ENCODE measurements around the gene SLC7A8.

SLC7A8 gene

DNA sequence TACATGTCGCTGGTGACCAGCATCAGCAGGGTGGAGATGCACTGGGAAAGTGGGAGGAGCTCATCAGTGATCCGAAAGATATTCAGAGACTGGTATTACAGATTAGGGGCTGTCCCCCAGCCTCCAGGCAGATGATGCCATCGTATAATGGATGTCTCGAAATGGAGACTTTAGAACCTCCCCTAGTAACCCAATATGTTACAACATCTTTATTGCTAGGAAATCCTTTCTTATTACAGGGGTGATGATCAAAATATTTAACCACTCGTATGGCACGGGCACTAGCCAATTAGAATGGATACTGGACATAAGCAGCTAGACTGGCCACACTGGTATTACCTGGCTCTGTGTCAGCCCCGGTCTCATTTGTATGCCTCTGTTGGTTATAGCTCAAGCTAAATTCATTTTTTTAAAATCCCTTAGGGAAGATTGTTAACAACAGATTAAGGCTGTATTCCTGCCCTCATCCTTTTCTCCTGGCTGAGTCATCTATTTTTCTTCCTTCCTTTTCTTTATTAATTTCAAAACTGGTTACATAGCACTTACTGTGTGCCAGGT lies 53.6 kb downstream of the SLC7A8 start:
- DNase-seq, result no peak

DNA sequence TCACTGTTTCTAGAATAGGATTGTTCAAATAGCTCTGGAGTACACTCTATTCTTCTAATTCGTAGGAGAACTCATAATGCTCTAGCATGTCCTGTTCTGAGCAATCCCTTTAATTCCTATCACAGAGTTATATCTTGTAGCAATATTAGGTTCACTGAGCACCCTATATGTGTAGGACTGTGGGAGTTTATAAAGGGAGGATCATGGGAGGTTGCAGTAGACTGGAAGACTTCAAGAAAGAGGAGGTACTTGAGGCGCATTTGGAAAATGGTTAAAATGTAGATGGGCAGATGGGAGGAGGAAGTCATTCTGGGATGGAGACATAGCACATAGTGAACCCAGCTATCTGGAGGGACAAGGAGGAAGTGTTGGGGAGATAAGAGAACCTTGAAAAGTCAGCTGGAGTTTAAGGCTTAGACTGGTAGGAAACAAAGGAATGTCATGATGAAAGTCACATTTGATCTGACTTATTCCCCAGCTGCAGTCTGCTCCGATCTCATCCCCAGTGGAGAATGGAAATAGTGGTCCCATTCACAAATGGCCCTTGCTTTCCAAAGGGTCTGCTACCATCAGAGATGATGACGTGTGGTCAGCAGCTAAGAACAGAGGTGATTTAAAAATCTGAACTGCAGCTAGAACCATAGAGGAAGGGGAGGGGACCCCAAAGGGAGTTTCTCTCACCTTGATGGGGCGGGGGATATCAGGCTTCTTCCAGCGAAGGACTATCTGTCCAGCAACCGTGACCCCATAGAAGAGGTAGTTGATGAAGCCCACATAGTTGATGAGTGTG lies 54.3 kb downstream of the SLC7A8 start:
- no peak for DNase-seq

DNA sequence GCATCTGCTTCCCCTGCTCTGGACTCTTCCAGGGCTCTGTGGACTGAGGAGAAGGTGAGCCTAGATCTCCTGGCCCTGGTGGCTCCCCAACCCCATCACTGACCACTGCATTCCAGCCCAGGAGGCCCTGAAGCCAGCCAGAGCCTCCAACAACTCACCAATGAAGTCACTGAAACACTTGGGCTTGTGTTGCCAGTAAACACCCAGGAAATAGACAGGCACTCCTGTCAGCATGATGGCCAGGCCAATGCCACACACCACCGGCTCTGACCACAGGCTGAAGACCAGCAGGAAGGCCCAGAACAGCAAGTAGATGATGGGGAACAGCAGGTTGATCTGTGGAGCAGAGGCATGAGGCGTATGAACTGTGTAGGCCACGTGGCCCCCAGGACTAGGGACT lies 55.6 kb downstream of the SLC7A8 start:
- DNase-seq, result no peak

DNA sequence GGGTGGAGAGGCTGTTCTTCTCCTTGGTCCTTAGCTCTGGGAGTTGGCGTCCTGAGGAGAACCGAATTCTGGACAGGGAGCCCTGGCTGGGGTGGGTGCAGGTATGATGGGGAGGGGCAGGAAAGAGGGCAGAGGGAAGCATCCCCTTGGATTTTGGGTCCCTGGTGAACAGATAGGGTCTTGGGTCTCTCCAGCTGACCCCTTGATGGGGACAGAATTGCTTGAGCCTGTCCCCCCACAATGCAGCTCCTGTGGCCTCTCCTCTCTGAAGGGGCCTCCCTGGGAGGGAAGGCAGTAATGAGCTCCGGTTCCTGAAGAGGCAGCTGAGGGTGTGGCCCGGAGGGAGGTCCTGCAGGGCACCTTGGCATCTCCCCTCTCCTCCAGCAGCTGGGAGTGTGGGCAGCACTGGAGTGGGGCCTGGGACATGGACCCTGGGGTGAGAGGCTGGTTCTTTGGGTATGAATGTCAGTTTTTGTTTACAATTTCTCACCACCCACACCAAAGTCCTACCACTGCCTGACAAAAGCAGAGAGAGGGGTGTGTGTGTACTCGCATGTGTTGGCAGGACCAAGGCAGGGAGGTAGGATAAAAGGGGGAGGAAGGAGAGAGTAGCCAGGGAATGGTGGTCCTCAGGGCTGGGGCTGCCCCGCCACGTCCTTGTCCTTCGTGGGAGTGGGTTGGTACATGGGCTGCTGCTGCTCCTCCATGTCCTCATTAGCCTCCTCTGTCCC lies 56.7 kb downstream of the SLC7A8 start:
- DNase-seq, result no peak

DNA sequence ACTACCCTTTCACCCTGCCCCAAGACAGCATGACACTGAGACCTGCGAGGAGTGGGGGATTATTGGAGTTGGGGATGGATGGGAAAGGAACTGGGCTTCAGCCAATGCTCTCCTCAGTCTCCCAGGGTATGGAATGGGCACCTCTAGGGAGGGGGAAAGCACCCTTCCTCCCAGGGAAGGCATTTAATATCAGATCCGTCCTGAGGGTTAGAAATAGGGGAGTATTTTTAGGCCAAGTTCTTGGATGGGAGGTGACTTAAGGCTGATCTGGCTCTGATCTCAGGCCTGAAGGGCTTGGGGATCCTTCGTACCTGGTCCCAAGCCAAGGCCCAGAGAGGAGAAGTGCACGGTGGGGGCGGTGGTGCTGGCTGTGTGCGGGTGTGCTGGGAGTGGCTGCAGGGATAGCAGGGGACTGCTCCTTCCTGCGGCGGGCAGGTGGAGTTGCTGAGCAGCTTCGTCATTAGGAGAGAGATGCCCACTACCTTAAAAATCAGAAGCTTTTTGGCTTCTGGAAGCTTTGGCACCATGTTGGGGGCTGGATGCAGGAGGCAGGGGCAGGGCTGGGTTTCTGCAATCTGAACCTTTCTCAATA lies 57.4 kb downstream of the SLC7A8 start:
- DNase-seq, result no peak

DNA sequence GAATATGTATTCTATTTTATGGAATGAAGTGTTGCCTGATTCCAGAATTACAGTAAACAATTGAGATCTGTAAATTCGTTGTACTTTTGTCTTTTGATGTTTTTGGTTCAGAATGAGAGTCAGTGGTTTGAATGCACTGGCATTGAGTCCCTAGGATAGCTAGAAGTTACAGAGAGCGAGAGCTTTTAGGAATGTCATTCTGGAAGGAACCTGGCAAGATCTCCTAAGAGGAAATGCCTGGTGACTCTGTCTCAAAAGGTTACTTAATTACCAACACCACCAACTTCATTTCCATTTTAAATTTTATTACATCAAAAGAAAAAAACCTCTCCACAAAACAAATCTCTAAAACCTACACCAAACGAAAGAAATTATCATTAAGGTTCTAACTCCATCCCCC lies 58.4 kb downstream of the SLC7A8 start:
- no peak for DNase-seq

DNA sequence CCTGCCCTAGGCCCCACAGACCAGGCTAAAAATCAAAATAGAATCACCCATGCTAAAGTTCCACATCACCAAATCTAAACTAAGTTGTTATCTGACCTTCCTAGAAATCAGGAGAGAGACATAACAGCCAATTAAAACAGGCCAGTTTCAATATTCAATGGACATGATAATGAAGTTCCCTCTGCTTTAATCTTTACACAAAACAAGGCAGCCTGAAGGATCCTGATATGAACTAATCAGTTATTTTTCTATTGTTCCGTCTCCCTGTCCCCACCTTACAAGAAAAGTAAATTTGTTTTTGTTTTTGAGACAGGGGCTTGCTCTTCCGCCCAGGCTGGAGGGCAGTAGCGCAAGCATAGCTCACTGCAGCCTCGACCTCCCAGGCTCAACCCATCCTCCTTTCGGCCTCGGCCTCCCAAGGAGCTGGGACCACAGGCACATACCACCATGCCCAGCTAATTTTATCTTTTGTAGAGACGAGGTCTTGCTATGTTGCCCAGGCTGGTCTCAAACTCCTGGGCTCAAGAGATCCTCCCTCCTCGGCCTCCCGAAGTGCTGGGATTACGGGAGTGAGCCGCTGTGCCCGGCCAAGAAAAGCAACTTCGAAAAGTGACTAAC lies 59.0 kb downstream of the SLC7A8 start:
- DNase-seq, result no peak

DNA sequence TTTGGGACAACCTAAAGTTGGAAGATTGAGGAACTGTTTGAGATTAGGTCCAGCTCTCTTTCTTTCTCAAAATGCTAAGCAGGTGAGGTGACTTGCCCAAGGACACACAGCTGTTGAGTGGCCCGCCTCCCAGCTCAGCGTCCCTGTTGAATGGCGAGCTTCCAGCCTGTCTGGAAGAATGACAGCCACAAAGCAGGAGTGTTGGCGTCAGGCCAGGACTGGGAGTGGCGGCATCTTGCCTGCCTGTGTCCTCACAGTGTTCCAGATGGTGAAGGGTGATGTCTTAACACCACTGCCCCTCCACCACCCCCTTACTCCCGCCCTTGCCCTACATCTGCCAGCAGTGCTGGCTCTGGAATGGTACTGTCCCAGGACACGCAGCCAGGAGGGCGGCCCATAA lies 60.0 kb downstream of the SLC7A8 start:
- DNase-seq, result peak in 1 of 2 experiments; percentile 13

DNA sequence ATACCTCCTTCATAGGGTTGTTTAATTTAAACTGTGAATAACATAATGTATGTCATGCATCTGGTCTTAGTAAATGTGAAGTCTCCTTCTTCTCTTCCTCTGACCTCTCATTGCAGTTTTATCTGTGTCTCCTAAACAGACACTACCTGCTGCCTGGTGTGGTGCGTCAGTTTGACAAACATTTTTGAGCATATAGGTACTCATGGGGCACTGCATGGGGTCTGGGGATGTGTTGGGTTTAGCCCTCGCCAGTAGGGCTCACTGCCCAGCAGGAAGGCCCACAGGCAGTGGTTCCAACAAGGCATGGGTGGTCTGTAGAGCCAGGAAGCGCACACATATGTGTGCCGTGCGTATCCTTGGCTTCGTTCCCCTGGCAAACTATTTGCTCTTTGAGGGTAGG lies 61.4 kb downstream of the SLC7A8 start:
- no peak for DNase-seq

DNA sequence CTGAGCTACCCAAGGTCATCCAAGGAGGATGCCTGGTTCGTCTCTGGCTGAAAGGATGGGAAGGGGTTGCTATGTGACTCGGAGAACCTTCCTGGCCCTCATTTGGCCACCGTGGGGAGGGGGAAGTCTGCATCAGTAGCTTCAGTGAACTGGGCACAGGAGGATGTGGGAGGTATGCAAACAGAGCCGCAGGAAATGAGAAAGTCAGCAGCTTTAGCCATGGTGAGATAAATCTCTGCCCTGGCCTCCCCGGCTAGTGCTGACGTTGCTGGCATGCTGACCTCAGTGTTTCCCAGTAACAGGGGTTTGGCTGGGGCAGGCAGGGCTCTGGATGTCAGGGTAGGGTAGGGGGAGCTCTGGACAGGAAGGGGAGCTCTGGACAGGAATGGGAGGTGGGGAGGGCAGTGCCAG lies 62.1 kb downstream of the SLC7A8 start:
- DNase-seq, result no peak

DNA sequence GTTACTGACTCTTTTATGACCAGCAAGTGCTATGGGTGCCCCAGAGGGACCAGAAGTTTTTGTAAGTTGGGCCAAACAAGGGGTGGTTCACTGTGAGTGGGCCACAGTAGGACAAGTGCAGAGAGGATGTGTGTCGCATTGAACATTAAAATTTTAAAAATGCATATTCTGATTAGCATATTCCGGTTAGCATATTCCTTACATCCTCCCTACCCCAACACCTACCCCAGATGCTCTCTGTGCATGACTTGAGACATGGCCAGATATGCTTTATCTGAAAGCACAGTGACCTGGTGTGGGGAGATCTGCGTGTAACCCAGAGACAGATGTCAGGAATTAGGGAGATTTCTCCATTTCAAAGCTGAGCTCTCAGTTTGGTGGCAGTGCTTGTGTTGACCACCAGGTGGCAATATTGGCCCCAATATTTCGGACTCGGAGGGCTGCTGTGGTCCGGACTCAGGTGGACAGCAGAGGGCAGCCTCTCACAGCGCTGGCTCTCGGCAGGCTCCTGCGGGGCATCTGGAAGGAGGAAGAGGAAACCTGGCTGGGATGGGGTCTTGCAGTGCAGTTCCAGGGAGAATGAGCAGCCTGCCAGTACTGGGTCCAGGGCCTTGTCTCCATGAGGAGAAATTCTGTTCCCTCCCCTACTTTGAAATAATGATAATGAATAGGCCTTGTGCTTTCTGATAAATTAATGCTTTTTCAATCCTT lies 62.8 kb downstream of the SLC7A8 start:
- peak; percentile 68 to 91 for DNase-seq

DNA sequence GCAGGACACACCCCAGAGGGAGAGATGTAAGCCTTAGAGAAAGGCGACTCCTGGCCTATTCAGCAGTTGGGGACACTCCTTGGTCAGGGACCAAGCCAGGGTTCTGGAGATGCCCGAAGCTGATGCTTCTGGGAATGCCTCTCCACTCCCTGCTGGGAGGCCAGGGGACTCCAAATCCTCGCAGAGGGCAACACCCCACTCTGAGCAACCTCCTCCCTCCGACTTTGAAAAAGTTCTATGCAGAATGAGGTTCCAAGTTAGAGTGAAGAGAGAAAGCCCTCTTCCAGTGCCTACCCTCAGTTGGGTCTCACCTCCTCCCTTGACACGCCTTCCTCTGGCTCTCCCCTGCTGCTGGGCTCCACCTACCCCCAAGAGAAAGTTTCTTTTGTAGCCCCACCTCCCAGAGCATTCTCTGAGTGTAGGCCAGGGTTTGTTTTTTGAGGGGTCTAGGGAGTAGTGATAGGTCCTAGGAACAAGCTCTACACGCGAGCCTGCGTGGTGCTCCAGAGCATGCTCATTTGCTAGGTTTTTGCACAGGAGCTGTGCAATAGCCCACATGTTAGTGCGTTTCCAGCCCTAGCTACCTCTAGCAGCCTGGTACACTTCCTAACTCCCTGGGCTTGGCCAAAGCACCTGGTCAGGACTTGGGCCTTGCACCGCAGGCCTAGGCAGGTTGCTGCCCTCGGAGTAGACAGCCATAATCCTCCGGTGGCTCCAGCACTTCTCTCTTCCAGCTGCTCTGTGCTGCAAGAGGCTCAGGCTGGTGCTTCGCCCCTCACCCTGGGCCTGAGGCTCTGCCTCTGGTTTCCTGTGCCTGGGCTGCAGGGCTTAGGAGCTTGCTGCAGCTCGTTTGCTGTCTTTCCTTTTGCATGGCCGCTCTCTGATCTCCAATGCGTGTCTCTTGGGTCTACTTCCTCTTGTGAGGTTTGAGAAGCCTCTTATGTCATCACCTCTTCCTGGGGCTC lies 63.8 kb downstream of the SLC7A8 start:
- no peak for DNase-seq

DNA sequence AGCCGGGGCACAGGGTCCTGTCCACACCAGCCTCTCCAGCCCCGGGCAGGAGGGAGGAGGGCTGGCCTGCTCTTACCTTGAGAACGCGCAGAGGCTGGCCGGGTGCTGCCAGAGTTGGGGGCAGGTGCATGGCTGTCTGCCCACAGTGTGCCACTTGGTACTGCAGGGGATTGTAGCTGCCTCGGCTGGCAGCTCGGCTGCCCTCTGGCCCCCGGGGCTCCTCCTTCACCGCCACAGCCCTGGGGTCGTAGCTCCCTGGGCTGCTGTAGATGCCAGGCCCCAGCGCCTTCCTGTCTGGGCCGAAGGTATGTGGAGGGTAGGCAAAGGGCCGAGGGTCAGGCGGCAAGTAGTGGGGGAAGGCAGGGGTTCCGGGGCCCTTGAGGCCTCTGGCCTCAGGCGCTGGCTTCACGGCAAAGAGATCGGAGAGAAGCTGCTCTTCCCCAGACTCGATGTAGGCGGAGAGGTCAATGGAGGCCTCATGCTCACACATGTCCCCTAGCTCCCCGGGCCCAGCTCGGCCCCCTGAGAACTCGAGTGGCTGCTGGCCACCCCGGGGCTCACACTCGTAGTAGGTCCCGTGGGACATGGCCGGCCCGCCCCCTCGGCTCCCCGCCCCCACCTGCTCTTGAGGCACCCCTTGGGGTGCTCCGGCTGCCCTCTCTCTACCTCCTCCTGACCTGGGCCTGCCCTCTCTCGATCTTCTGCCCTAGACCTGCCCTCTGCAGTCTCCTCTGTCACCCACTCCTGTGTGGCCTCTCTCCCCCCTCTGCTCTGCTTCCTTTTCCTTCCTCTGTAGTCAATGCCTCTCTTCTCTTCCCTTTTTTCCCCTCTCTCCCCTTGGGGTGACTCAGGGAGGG lies 64.7 kb downstream of the SLC7A8 start, which contains the start of gene CEBPE:
Gene CEBPE (minus strand): TSS at position 750 of the 857 bp plus-strand sequence. CDS start 164 bp downstream, at position 586.
- DNase-seq, result no peak

DNA sequence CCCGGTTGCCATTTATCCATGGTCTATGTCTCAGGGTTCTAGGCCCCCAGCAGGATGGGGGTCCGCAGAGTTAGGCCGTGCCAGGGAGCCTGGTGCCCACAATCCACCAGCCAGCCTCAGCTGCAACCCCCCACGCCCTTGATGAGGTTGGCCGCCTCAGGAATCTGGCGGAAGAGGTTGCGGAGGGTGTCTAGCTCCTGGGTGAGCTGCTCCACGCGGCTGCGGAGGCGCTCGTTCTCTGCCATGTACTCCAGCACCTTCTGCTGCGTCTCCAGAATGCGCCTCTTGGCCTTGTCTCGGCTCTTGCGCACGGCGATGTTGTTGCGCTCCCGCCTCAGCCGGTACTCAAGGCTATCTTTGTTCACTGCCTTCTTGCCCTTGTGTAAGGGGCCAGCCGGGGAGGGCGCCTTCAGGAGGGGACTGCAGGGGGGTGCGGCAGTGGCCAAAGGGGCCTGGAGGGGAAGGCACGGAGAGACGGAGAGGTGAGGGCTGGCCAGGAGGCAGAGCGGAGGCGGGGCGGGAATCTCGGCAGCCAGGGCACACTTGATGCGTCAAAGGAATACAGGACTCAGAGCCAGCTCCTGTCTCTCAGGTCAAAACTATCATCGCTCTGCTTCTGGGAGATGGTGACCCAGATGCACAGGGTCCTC lies 66.0 kb downstream of the SLC7A8 start:
- no peak for DNase-seq

DNA sequence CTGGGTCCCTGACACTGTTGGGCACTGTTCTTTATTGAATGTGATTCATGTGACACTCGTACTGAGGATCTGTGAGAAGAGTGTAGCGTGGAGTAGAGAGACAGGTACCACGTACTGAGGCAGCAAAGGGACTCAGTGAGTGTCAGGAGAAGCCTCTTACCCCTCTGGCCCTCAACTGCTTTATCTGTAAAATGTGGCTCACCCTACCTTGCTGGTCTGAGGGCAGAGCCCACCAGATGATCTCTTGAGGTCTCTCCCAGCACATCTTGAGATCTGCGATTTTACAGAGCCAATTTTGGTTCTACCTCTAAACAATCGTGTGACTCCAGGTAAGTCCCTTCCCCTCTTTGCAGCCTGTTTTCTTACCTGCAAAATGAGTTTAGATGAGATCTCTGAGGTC lies 67.5 kb downstream of the SLC7A8 start:
- no peak for DNase-seq

DNA sequence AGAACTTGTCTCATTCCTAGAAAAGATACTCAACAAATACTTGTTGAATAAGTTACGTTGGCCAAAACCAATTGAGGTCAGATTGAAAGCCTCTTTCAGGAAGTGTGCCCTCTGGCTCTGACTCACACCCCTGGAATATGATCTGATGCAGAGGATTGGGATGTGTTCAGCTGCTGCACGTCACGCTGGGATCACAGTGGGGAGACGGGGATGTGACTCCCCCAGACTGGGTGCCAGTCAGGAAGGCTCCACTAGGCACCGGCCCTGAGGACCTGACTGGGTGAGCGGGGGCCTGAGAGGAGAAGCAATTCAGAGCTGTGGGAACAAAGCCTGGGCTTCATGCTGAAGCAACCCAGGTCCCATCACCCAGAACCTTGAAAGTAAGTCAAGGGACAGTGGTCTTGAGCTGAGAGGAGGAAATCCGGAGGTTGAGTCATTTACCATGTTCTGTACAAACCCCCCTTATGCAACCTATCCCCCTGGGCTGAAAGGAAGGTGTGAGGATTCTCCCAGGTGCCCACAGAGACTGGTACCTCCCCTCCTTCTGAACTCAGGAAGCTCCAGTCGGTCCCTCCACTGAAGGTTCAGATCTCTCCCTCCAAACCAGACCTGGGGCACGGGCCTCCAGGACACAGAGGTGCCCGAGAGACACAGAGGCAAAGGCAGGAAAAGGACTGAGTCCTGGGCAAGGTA lies 68.3 kb downstream of the SLC7A8 start:
- DNase-seq, result no peak

DNA sequence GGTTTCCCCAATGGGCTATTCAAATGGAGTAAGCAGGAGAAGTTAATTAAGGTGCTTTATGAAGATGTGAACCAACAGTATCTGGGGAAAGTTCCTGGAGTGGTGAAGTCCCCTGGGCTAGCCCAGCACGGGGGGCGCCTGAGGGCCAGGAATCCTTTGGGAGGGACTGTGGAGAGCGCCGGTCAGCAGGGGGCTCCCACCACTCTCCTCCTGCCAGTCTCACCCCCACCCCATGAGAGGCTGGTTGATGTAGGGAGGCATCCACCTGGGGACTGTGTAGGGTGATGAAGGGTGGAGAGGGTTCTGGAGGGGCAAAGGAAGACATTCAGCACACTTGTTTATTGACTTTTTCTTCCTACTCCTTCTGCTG lies 68.8 kb downstream of the SLC7A8 start:
- DNase-seq, result no peak

DNA sequence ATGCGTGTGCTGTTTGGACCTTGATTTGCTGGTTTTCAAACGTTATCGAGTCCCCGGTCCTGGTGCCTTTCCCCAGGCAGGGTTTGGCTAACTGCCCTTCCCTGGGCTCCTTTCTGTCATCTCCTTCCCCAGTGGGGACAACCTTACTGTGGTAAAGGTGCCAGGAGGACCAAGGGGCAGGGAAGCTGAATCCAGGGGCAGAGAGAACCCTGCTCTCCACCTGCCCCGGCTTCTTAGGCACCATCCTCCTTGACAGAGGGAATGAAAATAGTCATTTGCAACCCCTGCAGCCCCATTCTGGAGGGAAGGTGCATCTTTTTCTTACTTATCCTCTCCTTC lies 69.4 kb downstream of the SLC7A8 start:
- no peak for DNase-seq

DNA sequence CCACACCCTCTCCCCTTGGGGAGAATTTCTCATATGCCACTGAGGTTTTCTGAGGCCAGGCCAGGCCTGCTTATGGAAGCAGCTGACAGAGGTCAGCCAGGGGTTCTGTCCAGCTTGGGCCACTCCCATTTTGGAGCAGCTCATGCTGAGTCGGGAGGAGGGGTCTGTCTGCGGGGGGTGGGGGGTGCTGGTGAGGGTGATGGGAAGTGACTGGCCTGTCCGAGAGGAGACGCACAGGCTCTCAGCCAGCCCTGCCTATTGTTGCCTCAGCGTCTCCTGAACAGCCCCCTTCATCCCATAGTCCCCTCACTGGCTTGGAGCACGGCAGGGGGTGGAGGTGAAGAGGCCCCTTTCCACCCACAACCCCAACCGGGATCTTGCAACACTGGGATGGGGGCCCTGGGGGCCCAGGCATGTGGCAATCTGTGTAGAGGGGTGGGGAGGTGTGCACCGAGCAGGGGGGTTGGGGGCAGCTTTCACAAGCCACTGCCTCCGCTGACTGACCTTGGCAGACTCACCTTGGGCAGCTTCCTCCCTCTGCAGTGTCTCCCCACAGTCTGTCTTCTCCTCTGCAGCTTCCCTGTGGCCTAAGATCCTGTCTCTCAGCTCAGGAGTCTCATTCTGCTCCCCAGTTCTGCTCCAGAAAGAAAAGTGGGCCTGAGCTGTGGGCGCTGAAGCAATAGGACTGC lies 69.9 kb downstream of the SLC7A8 start:
- no peak for DNase-seq

Data from NCI-H526 (cell line).